GM12878 (cell line): ENCODE data around the gene HOTAIR. TPM values are rescaled to one million over a fixed set of nuclear protein-coding genes. Genes with fewer than 3 reads are reported as not detected.
A peak's percentile ranks its signal among the peaks of the same experiment; 100 is the strongest.

Source experiments
- BCL11A ChIP-seq: IDR thresholded peaks from 2 replicates; pipeline ENCODE4 v1.6.1; 2011; ENCODE audit warnings: low read depth, low read length
- BMI1 ChIP-seq: fragments of 450-650 bp; IDR thresholded peaks from 2 replicates; pipeline ENCODE4 v1.6.1; 2016; ENCODE audit warnings: mild to moderate bottlenecking, moderate library complexity, borderline replicate concordance
- BRCA1 ChIP-seq: IDR thresholded peaks from 2 replicates; pipeline ENCODE4 v1.6.1; 2011; ENCODE audit warnings: low read depth, low read length, improper control_type of control experiment
- CHD4 ChIP-seq: fragments of 200-600 bp; sonication (generic); IDR thresholded peaks from 2 replicates; pipeline ENCODE4 v1.6.1; 2016; ENCODE audit warnings: mild to moderate bottlenecking
- GATAD2B ChIP-seq: fragments of 450-650 bp; conservative IDR thresholded peaks from 2 replicates; pipeline ENCODE4 v1.6.1; 2017; ENCODE audit warnings: low read depth, mild to moderate bottlenecking, moderate library complexity
- HDGF ChIP-seq: fragments of 450-650 bp; IDR thresholded peaks from 2 replicates; pipeline ENCODE4 v1.6.1; 2016; ENCODE audit warnings: antibody characterized with exemption
- MEF2B ChIP-seq: fragments of 450-650 bp; IDR thresholded peaks from 2 replicates; pipeline ENCODE4 v1.6.1; 2018; ENCODE audit warnings: mild to moderate bottlenecking, moderate library complexity; ENCODE audit not compliant: partially characterized antibody, poor library complexity, severe bottlenecking
- MTA2 ChIP-seq: fragments of 450-650 bp; IDR thresholded peaks from 2 replicates; pipeline ENCODE4 v1.6.1; 2016; ENCODE audit warnings: low read depth, mild to moderate bottlenecking, moderate library complexity
- NFIC ChIP-seq: IDR thresholded peaks from 2 replicates; pipeline ENCODE4 v1.6.1; 2012; ENCODE audit warnings: low read depth, mild to moderate bottlenecking, inconsistent platforms, low read length, moderate library complexity
- NR2F1 ChIP-seq: fragments of 450-650 bp; conservative IDR thresholded peaks from 2 replicates; pipeline ENCODE4 v1.6.1; 2017; ENCODE audit warnings: mild to moderate bottlenecking
- POLR2A ChIP-seq: IDR thresholded peaks from 2 replicates; pipeline ENCODE4 v1.6.1; 2011; ENCODE audit warnings: low read depth, mild to moderate bottlenecking, low read length
- POU2F2 ChIP-seq: IDR thresholded peaks from 3 replicates; pipeline ENCODE4 v1.6.1; 2011; ENCODE audit warnings: low read depth, mild to moderate bottlenecking, low read length, borderline replicate concordance
- RAD21 ChIP-seq: IDR thresholded peaks from 2 replicates; pipeline ENCODE4 v1.6.1; 2011; ENCODE audit warnings: mild to moderate bottlenecking, low read depth, low read length, moderate library complexity; ENCODE audit not compliant: insufficient read depth
- RCOR1 ChIP-seq: conservative IDR thresholded peaks from 2 replicates; pipeline ENCODE4 v1.6.1; 2012; ENCODE audit warnings: low read depth, low read length, improper control_type of control experiment
- SMAD1 ChIP-seq: fragments of 450-650 bp; IDR thresholded peaks from 2 replicates; pipeline ENCODE4 v1.6.1; 2018; ENCODE audit warnings: mild to moderate bottlenecking, low read depth; ENCODE audit not compliant: partially characterized antibody
- SPI1 ChIP-seq: IDR thresholded peaks from 2 replicates; pipeline ENCODE4 v1.6.1; 2011; ENCODE audit warnings: low read depth, mild to moderate bottlenecking, low read length, moderate library complexity, borderline replicate concordance; ENCODE audit not compliant: insufficient read depth
- SRF ChIP-seq, 2 experiments: IDR thresholded peaks; 2 replicates each; pipeline ENCODE4 v1.6.1; 2011; ENCODE audit warnings: low read depth in 2 of 2, low read length in 2 of 2, mild to moderate bottlenecking in 1 of 2, moderate library complexity in 1 of 2
- TCF12 ChIP-seq: IDR thresholded peaks from 2 replicates; pipeline ENCODE4 v1.6.1; 2011; ENCODE audit warnings: low read depth, mild to moderate bottlenecking, low read length
- TCF3 ChIP-seq: IDR thresholded peaks from 2 replicates; pipeline ENCODE4 v1.6.1; 2012; ENCODE audit warnings: low read depth, mild to moderate bottlenecking, low read length, borderline replicate concordance; ENCODE audit not compliant: insufficient read depth
- YBX1 ChIP-seq: fragments of 450-650 bp; IDR thresholded peaks from 2 replicates; pipeline ENCODE4 v1.6.1; 2016; ENCODE audit warnings: antibody characterized with exemption
- ZNF622 ChIP-seq: fragments of 450-650 bp; IDR thresholded peaks from 2 replicates; pipeline ENCODE4 v1.6.1; 2017; ENCODE audit warnings: mild to moderate bottlenecking, inconsistent platforms
- polyA plus RNA-seq, 11 experiments: library from polyadenylated mRNA; depleted of rRNA in 4 of 11; unstranded in 6 of 11; stranded (reverse) in 5 of 11; fragments of >200 nt; fragmentation: Nextera tagmentation in 4 of 11; fragmentation: Illumina TruSeq in 1 of 11; extraction: Ambion mirVana in 4 of 11; extraction: Trizol in 1 of 11; gene quantifications; 1 replicate in 1 of 11; 2 replicates in 10 of 11; pipeline versions ENCODE4 v1.2.1 to v1.2.3, GENCODE V29; 2011 to 2016; ENCODE audit warnings: inconsistent platforms in 2 of 11, missing spikeins in 2 of 11, low read depth in 1 of 11
- total RNA-seq, 4 experiments: library from RNA; depleted of rRNA in 3 of 4; stranded (reverse); fragments of >200 nt in 3 of 4; fragmentation: Illumina TruSeq in 1 of 4; extraction: Trizol in 1 of 4; gene quantifications; 2 replicates each; pipeline versions ENCODE4 v1.2.1 to v1.2.3, GENCODE V29; 2013 to 2021
- TF ChIP-seq, protein P1 (sequence below): fragments of 450-650 bp; IDR thresholded peaks from 2 replicates; pipeline ENCODE4 v1.6.1; 2017; ENCODE audit warnings: mild to moderate bottlenecking, moderate library complexity
- TF ChIP-seq, protein P2 (sequence below): fragments of 450-650 bp; formaldehyde crosslinking; IDR thresholded peaks from 2 replicates; pipeline ENCODE4 v1.5.0; 2022; ENCODE audit warnings: mild to moderate bottlenecking, missing genetic modification characterization

The HOTAIR gene
- total and polyA plus RNA-seq, 10 of the 15 experiments (the other 5 are each of a cell fraction or from before 2014, with no cell fraction given), result not detected

DNA sequence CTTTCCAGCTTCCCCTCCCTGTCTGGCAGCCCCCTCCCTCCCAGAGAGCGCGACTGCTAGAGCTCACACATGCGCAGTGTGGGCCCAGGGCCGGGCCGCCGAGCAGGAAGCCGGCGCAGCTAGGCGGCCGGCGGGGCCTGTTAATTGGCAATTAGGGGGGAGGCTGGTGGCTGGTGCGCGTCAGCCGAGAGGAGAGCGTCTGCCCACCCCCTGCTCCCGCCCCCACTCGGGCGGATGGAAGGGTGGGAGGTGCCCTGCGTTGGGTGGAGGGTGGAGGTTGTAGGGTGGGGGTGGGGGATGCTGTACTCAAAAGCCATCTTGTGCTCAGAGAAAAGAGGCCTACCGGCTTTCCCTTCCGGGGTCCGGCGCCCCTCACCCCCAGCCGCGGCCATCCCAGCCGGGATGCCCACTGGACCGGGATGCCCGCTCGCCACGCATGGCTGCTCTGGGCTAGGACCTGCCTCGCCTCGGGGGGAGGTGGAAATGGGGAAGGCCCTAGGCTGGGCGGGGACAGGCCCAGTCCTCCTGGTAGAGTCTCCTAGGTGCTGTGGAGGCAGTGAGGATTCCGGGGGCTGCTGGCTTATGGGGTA, 43.2 kb upstream of the HOTAIR start (continued):
- peak; percentile 87; the same call in 1 of the 2 replicates for TF ChIP-seq BCL11A
- no peak for TF ChIP-seq ZNF622
- TF ChIP-seq, protein P1, sequence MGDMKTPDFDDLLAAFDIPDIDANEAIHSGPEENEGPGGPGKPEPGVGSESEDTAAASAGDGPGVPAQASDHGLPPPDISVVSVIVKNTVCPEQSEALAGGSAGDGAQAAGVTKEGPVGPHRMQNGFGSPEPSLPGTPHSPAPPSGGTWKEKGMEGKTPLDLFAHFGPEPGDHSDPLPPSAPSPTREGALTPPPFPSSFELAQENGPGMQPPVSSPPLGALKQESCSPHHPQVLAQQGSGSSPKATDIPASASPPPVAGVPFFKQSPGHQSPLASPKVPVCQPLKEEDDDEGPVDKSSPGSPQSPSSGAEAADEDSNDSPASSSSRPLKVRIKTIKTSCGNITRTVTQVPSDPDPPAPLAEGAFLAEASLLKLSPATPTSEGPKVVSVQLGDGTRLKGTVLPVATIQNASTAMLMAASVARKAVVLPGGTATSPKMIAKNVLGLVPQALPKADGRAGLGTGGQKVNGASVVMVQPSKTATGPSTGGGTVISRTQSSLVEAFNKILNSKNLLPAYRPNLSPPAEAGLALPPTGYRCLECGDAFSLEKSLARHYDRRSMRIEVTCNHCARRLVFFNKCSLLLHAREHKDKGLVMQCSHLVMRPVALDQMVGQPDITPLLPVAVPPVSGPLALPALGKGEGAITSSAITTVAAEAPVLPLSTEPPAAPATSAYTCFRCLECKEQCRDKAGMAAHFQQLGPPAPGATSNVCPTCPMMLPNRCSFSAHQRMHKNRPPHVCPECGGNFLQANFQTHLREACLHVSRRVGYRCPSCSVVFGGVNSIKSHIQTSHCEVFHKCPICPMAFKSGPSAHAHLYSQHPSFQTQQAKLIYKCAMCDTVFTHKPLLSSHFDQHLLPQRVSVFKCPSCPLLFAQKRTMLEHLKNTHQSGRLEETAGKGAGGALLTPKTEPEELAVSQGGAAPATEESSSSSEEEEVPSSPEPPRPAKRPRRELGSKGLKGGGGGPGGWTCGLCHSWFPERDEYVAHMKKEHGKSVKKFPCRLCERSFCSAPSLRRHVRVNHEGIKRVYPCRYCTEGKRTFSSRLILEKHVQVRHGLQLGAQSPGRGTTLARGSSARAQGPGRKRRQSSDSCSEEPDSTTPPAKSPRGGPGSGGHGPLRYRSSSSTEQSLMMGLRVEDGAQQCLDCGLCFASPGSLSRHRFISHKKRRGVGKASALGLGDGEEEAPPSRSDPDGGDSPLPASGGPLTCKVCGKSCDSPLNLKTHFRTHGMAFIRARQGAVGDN, result peak; percentile 75; the same call in 1 of the 2 replicates
- TF ChIP-seq SPI1, result 0 out of 2 replicates have a peak, but pooled peaks have one; percentile 4
- peak; percentile 38 for TF ChIP-seq SMAD1
- peak; percentile 79 for TF ChIP-seq POLR2A
- no peak for TF ChIP-seq YBX1
- no peak for TF ChIP-seq CHD4
- TF ChIP-seq MTA2, result peak; percentile 91
- peak; percentile 58; the same call in 1 of the 3 replicates for TF ChIP-seq POU2F2
- TF ChIP-seq, protein P2, sequence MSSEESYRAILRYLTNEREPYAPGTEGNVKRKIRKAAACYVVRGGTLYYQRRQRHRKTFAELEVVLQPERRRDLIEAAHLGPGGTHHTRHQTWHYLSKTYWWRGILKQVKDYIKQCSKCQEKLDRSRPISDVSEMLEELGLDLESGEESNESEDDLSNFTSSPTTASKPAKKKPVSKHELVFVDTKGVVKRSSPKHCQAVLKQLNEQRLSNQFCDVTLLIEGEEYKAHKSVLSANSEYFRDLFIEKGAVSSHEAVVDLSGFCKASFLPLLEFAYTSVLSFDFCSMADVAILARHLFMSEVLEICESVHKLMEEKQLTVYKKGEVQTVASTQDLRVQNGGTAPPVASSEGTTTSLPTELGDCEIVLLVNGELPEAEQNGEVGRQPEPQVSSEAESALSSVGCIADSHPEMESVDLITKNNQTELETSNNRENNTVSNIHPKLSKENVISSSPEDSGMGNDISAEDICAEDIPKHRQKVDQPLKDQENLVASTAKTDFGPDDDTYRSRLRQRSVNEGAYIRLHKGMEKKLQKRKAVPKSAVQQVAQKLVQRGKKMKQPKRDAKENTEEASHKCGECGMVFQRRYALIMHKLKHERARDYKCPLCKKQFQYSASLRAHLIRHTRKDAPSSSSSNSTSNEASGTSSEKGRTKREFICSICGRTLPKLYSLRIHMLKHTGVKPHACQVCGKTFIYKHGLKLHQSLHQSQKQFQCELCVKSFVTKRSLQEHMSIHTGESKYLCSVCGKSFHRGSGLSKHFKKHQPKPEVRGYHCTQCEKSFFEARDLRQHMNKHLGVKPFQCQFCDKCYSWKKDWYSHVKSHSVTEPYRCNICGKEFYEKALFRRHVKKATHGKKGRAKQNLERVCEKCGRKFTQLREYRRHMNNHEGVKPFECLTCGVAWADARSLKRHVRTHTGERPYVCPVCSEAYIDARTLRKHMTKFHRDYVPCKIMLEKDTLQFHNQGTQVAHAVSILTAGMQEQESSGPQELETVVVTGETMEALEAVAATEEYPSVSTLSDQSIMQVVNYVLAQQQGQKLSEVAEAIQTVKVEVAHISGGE, result no peak
- TF ChIP-seq RAD21, result no peak
- TF ChIP-seq TCF12, result peak; percentile 17; the same call in 1 of the 2 replicates
- no peak for TF ChIP-seq NFIC
- no peak for TF ChIP-seq BMI1
- 0 out of 2 replicates have a peak, but pooled peaks have one; percentile 14 for TF ChIP-seq RCOR1
- no peak; the same call in 1 of the 2 replicates for TF ChIP-seq HDGF
- 0 out of 2 replicates have a peak, but pooled peaks have one; percentile 36 for TF ChIP-seq NR2F1
- peak; percentile 18 for TF ChIP-seq MEF2B
- no peak for TF ChIP-seq BRCA1
- peak; percentile 79; the same call in 1 of the 2 replicates for TF ChIP-seq GATAD2B
- TF ChIP-seq SRF (IDR thresholded peaks at IDR 0.05; ENCODE audit: low read depth in 2 of 2, low read length in 2 of 2), result no peak
- 0 out of 2 replicates have a peak, but pooled peaks have one; percentile 14 for TF ChIP-seq TCF3
